ENCODE measurements around the gene SMAD5.

The SMAD5 gene

GRCh38 chr5:136132557-136133221, at the start of gene SMAD5:
Gene SMAD5, plus strand, starts transcription at chr5:136132845. Its CDS starts 20,916 bp downstream, at chr5:136153761.
- ATAC-seq (ENCODE audit: low read depth) (peak; percentile 80), DNase-seq (ENCODE audit: low spot score in 2 of 2) (peak; percentile 75 to 76)
- H3K4me3 Mint-ChIP-seq, result peak within 1 kb of the TSS; percentile 97
- no peaks in the 10 kb centered on the region for H3K36me3 Mint-ChIP-seq
- peak within 1 kb of the TSS; percentile 94 for H3K27ac Mint-ChIP-seq
- peaks cover 25% of the 10 kb centered on the region for H3K4me1 Mint-ChIP-seq
- H3K9me3 Mint-ChIP-seq, result no peaks in the 10 kb centered on the region
- peaks cover 2% of the 10 kb centered on the region for H3K27me3 Mint-ChIP-seq

- H3K36me3 Mint-ChIP-seq, result no peaks in the 10 kb centered on the region
- DNase-seq (ENCODE audit: low spot score in 2 of 2) (no peak), ATAC-seq (ENCODE audit: low read depth) (no peak)
- peaks cover 6% of the 10 kb centered on the region for H3K4me1 Mint-ChIP-seq
- H3K4me3 Mint-ChIP-seq, result no peak overlapping the region
- no peaks in the 10 kb centered on the region for H3K9me3 Mint-ChIP-seq
- H3K27me3 Mint-ChIP-seq, result peaks cover 3% of the 10 kb centered on the region
- no peak overlapping the region for H3K27ac Mint-ChIP-seq
These were observed 47.9 kb upstream of the SMAD5 start for GRCh38 chr5:136084698-136085097.

GRCh38 chr5:136086783-136087566, 45.7 kb upstream of the SMAD5 start:
- H3K4me3 Mint-ChIP-seq, result no peak overlapping the region
- H3K27me3 Mint-ChIP-seq, result no peaks in the 10 kb centered on the region
- ATAC-seq (ENCODE audit: low read depth) (no peak), DNase-seq (ENCODE audit: low spot score in 2 of 2) (no peak)
- no peaks in the 10 kb centered on the region for H3K36me3 Mint-ChIP-seq
- H3K4me1 Mint-ChIP-seq, result no peaks in the 10 kb centered on the region
- H3K27ac Mint-ChIP-seq, result no peak overlapping the region
- no peaks in the 10 kb centered on the region for H3K9me3 Mint-ChIP-seq

- Mint-ChIP-seq H3K4me3 (no peak overlapping the region), H3K27me3 (no peaks in the 10 kb centered on the region), H3K4me1 (no peaks in the 10 kb centered on the region), H3K27ac (no peak overlapping the region), H3K9me3 (no peaks in the 10 kb centered on the region), H3K36me3 (no peaks in the 10 kb centered on the region)
- ATAC-seq (ENCODE audit: low read depth) (no peak), DNase-seq (ENCODE audit: low spot score in 2 of 2) (no peak)
These were observed 44.4 kb upstream of the SMAD5 start for GRCh38 chr5:136087961-136088871.

- DNase-seq (ENCODE audit: low spot score in 2 of 2), result no peak
- Mint-ChIP-seq H3K27ac (no peak overlapping the region), H3K36me3 (no peaks in the 10 kb centered on the region), H3K27me3 (peaks cover 2% of the 10 kb centered on the region), H3K4me3 (no peak overlapping the region), H3K4me1 (no peaks in the 10 kb centered on the region), H3K9me3 (no peaks in the 10 kb centered on the region)
- no peak for ATAC-seq (ENCODE audit: low read depth)
These were observed 42.9 kb upstream of the SMAD5 start for GRCh38 chr5:136089791-136090190.

GRCh38 chr5:136090319-136090718, 42.3 kb upstream of the SMAD5 start:
- H3K27ac Mint-ChIP-seq, result no peak overlapping the region
- peaks cover 2% of the 10 kb centered on the region for H3K27me3 Mint-ChIP-seq
- H3K36me3 Mint-ChIP-seq, result no peaks in the 10 kb centered on the region
- DNase-seq (ENCODE audit: low spot score in 2 of 2) (no peak), ATAC-seq (ENCODE audit: low read depth) (no peak)
- no peaks in the 10 kb centered on the region for H3K9me3 Mint-ChIP-seq
- no peak overlapping the region for H3K4me3 Mint-ChIP-seq
- no peaks in the 10 kb centered on the region for H3K4me1 Mint-ChIP-seq

- peaks cover 2% of the 10 kb centered on the region for H3K27me3 Mint-ChIP-seq
- H3K4me3 Mint-ChIP-seq, result no peak overlapping the region
- no peaks in the 10 kb centered on the region for H3K4me1 Mint-ChIP-seq
- H3K27ac Mint-ChIP-seq, result no peak overlapping the region
- ATAC-seq (ENCODE audit: low read depth) (no peak), DNase-seq (ENCODE audit: low spot score in 2 of 2) (no peak)
- H3K36me3 Mint-ChIP-seq, result no peaks in the 10 kb centered on the region
- no peaks in the 10 kb centered on the region for H3K9me3 Mint-ChIP-seq
These were observed 38.3 kb upstream of the SMAD5 start for GRCh38 chr5:136094189-136094912.

GRCh38 chr5:136094913-136095641, 37.6 kb upstream of the SMAD5 start:
- Mint-ChIP-seq H3K27ac (no peak overlapping the region), H3K36me3 (no peaks in the 10 kb centered on the region), H3K4me1 (no peaks in the 10 kb centered on the region), H3K27me3 (peaks cover 2% of the 10 kb centered on the region), H3K4me3 (no peak overlapping the region), H3K9me3 (no peaks in the 10 kb centered on the region)
- ATAC-seq (ENCODE audit: low read depth) (no peak), DNase-seq (ENCODE audit: low spot score in 2 of 2) (no peak)

- no peaks in the 10 kb centered on the region for H3K36me3 Mint-ChIP-seq
- peaks cover 2% of the 10 kb centered on the region for H3K27me3 Mint-ChIP-seq
- H3K9me3 Mint-ChIP-seq, result no peaks in the 10 kb centered on the region
- no peak for DNase-seq (ENCODE audit: low spot score in 2 of 2)
- H3K4me3 Mint-ChIP-seq, result no peak overlapping the region
- H3K4me1 Mint-ChIP-seq, result no peaks in the 10 kb centered on the region
- H3K27ac Mint-ChIP-seq, result no peak overlapping the region
- ATAC-seq (ENCODE audit: low read depth), result no peak
These were observed 34.5 kb upstream of the SMAD5 start for GRCh38 chr5:136098176-136098575.

- no peaks in the 10 kb centered on the region for H3K36me3 Mint-ChIP-seq
- no peak overlapping the region for H3K27ac Mint-ChIP-seq
- DNase-seq (ENCODE audit: low spot score in 2 of 2) (no peak), ATAC-seq (ENCODE audit: low read depth) (no peak)
- no peaks in the 10 kb centered on the region for H3K9me3 Mint-ChIP-seq
- H3K27me3 Mint-ChIP-seq, result peaks cover 2% of the 10 kb centered on the region
- no peak overlapping the region for H3K4me3 Mint-ChIP-seq
- H3K4me1 Mint-ChIP-seq, result no peaks in the 10 kb centered on the region
These were observed 32.8 kb upstream of the SMAD5 start for GRCh38 chr5:136099870-136100269.

- no peak for ATAC-seq (ENCODE audit: low read depth)
- Mint-ChIP-seq H3K36me3 (no peaks in the 10 kb centered on the region), H3K4me3 (no peak overlapping the region), H3K4me1 (no peaks in the 10 kb centered on the region), H3K27me3 (peaks cover 2% of the 10 kb centered on the region), H3K27ac (no peak overlapping the region), H3K9me3 (no peaks in the 10 kb centered on the region)
- DNase-seq (ENCODE audit: low spot score in 2 of 2), result no peak
These were observed 30.8 kb upstream of the SMAD5 start for GRCh38 chr5:136101884-136102283.

GRCh38 chr5:136103118-136103517, 29.5 kb upstream of the SMAD5 start:
- Mint-ChIP-seq H3K36me3 (no peaks in the 10 kb centered on the region), H3K4me3 (no peak overlapping the region), H3K9me3 (no peaks in the 10 kb centered on the region), H3K27ac (no peak overlapping the region), H3K4me1 (no peaks in the 10 kb centered on the region), H3K27me3 (peaks cover 2% of the 10 kb centered on the region)
- no peak for ATAC-seq (ENCODE audit: low read depth)
- DNase-seq (ENCODE audit: low spot score in 2 of 2), result no peak

GRCh38 chr5:136104306-136104965, 28.2 kb upstream of the SMAD5 start:
- Mint-ChIP-seq H3K4me1 (no peaks in the 10 kb centered on the region), H3K4me3 (no peak overlapping the region), H3K9me3 (no peaks in the 10 kb centered on the region), H3K27me3 (peaks cover 2% of the 10 kb centered on the region), H3K36me3 (no peaks in the 10 kb centered on the region), H3K27ac (no peak overlapping the region)
- DNase-seq (ENCODE audit: low spot score in 2 of 2) (no peak), ATAC-seq (ENCODE audit: low read depth) (no peak)
